ENCODE measurements around the gene VWA1. TPM values are rescaled to one million over a fixed set of nuclear protein-coding genes. Genes with fewer than 3 reads are reported as not detected.
A peak's percentile ranks its signal among the peaks of the same experiment; 100 is the strongest.

The VWA1 gene
- total and polyA plus RNA-seq, 10 of the 15 experiments (the other 5 are each of a cell fraction or from before 2014, with no cell fraction given) = 0.02 to 1.7 (median 0.32) TPM; not detected in 2

DNA sequence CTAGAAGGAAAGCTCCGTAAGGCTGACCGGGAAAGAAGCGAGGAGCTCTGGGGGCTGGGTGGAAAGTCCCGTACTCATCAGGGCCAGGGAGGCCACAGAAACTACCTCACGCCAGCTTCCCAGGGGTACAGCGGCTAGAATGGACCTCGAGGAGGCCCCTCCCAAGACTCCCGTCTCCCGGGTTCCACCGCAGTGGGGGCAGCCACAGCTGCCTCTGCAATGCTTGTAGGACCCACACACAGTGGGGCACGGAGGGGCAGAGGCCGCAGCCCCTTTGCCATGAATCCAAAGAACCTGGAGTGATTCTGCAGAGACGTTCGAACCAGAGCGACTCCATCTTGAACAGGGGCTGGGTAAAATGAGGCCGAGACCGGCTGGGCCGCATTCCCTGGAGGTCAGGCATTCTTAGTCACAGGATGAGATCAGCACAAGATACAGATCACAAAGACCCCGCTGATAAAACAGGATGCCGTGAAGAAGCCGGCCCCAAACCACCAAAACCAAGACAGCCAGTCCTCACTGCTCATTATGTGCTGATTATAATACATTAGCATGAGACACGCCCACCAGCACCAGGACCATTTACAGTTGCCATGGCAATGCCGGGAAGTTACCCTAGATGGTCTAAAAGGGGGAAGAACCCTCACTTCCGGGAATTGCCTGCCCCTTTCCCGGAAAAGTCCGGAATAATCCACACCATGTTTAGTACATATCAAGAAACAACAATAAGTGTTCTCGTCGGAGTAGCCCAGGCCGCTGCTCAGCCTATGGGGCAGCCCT, 12.8 kb upstream of the VWA1 start (continued):
- TF ChIP-seq, protein P1, sequence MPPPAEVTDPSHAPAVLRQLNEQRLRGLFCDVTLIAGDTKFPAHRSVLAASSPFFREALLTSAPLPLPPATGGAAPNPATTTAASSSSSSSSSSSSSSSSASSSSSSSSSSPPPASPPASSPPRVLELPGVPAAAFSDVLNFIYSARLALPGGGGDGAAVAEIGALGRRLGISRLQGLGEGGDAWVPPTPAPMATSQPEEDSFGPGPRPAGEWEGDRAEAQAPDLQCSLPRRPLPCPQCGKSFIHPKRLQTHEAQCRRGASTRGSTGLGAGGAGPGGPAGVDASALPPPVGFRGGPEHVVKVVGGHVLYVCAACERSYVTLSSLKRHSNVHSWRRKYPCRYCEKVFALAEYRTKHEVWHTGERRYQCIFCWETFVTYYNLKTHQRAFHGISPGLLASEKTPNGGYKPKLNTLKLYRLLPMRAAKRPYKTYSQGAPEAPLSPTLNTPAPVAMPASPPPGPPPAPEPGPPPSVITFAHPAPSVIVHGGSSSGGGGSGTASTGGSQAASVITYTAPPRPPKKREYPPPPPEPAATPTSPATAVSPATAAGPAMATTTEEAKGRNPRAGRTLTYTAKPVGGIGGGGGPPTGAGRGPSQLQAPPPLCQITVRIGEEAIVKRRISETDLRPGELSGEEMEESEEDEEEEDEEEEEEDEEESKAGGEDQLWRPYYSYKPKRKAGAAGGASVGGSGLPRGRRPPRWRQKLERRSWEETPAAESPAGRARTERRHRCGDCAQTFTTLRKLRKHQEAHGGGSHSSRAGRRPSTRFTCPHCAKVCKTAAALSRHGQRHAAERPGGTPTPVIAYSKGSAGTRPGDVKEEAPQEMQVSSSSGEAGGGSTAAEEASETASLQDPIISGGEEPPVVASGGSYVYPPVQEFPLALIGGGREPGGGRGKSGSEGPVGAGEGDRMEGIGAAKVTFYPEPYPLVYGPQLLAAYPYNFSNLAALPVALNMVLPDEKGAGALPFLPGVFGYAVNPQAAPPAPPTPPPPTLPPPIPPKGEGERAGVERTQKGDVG (CRISPR knock-in tag; IDR thresholded peaks at IDR 0.05) = peak; percentile 98
- TF ChIP-seq ZNF24 (IDR thresholded peaks at IDR 0.05) (no peak), IKZF1 (conservative IDR thresholded peaks at IDR 0.05) (peak; percentile 74), ZNF217 (IDR thresholded peaks at IDR 0.05) (no peak), PAX8 (IDR thresholded peaks at IDR 0.05) (no peak), SMAD1 (IDR thresholded peaks at IDR 0.05; ENCODE audit: low read depth, partially characterized antibody) (no peak), DPF2 (IDR thresholded peaks at IDR 0.05) (peak; percentile 68; the same call in 1 of the 2 replicates), SIN3A (IDR thresholded peaks at IDR 0.05; ENCODE audit: low read depth, low read length) (no peak), YY1 (IDR thresholded peaks at IDR 0.05; ENCODE audit: low read depth, low read length) (0 out of 2 replicates have a peak, but pooled peaks have one; percentile 21), BCL11A (IDR thresholded peaks at IDR 0.05; ENCODE audit: low read depth, low read length) (no peak)
- TF ChIP-seq, protein P2, sequence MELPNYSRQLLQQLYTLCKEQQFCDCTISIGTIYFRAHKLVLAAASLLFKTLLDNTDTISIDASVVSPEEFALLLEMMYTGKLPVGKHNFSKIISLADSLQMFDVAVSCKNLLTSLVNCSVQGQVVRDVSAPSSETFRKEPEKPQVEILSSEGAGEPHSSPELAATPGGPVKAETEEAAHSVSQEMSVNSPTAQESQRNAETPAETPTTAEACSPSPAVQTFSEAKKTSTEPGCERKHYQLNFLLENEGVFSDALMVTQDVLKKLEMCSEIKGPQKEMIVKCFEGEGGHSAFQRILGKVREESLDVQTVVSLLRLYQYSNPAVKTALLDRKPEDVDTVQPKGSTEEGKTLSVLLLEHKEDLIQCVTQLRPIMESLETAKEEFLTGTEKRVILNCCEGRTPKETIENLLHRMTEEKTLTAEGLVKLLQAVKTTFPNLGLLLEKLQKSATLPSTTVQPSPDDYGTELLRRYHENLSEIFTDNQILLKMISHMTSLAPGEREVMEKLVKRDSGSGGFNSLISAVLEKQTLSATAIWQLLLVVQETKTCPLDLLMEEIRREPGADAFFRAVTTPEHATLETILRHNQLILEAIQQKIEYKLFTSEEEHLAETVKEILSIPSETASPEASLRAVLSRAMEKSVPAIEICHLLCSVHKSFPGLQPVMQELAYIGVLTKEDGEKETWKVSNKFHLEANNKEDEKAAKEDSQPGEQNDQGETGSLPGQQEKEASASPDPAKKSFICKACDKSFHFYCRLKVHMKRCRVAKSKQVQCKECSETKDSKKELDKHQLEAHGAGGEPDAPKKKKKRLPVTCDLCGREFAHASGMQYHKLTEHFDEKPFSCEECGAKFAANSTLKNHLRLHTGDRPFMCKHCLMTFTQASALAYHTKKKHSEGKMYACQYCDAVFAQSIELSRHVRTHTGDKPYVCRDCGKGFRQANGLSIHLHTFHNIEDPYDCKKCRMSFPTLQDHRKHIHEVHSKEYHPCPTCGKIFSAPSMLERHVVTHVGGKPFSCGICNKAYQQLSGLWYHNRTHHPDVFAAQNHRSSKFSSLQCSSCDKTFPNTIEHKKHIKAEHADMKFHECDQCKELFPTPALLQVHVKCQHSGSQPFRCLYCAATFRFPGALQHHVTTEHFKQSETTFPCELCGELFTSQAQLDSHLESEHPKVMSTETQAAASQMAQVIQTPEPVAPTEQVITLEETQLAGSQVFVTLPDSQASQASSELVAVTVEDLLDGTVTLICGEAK (IDR thresholded peaks at IDR 0.05; ENCODE audit: borderline replicate concordance) = no peak
- TF ChIP-seq, protein P3, sequence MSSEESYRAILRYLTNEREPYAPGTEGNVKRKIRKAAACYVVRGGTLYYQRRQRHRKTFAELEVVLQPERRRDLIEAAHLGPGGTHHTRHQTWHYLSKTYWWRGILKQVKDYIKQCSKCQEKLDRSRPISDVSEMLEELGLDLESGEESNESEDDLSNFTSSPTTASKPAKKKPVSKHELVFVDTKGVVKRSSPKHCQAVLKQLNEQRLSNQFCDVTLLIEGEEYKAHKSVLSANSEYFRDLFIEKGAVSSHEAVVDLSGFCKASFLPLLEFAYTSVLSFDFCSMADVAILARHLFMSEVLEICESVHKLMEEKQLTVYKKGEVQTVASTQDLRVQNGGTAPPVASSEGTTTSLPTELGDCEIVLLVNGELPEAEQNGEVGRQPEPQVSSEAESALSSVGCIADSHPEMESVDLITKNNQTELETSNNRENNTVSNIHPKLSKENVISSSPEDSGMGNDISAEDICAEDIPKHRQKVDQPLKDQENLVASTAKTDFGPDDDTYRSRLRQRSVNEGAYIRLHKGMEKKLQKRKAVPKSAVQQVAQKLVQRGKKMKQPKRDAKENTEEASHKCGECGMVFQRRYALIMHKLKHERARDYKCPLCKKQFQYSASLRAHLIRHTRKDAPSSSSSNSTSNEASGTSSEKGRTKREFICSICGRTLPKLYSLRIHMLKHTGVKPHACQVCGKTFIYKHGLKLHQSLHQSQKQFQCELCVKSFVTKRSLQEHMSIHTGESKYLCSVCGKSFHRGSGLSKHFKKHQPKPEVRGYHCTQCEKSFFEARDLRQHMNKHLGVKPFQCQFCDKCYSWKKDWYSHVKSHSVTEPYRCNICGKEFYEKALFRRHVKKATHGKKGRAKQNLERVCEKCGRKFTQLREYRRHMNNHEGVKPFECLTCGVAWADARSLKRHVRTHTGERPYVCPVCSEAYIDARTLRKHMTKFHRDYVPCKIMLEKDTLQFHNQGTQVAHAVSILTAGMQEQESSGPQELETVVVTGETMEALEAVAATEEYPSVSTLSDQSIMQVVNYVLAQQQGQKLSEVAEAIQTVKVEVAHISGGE (CRISPR knock-in tag; IDR thresholded peaks at IDR 0.05) = peak; percentile 43; the same call in 1 of the 2 replicates
- TF ChIP-seq, protein P4, sequence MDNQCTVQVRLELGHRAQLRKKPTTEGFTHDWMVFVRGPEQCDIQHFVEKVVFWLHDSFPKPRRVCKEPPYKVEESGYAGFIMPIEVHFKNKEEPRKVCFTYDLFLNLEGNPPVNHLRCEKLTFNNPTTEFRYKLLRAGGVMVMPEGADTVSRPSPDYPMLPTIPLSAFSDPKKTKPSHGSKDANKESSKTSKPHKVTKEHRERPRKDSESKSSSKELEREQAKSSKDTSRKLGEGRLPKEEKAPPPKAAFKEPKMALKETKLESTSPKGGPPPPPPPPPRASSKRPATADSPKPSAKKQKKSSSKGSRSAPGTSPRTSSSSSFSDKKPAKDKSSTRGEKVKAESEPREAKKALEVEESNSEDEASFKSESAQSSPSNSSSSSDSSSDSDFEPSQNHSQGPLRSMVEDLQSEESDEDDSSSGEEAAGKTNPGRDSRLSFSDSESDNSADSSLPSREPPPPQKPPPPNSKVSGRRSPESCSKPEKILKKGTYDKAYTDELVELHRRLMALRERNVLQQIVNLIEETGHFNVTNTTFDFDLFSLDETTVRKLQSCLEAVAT (IDR thresholded peaks at IDR 0.05) = no peak
